Breast epithelium (tissue), 4 donors: ENCODE measurements around the gene CD7. TPM values are rescaled to one million over a fixed set of nuclear protein-coding genes. Genes with fewer than 3 reads are reported as not detected.

ENCODE experiments used
- DNase-seq, 2 donors: peaks; one replicate each; pipeline ENCODE4 v3.0.0-alpha.2; 2019; ENCODE audit warnings: low spot score in 2 of 2
- H3K27ac ChIP-seq, 2 donors: fragments of 200-600 bp; sonication (generic) in 1 of 2; one replicate each; pipeline ENCODE4 v1.5.1; 2016 to 2019; ENCODE audit warnings: mild to moderate bottlenecking in 1 of 2
- H3K27me3 ChIP-seq, 2 donors: fragments of 200-600 bp; sonication (generic) in 1 of 2; one replicate each; pipeline versions ENCODE4 v1.5.1 to v1.6.0; 2017 to 2019; ENCODE audit warnings: control low read depth in 1 of 2, mild to moderate bottlenecking in 1 of 2
- H3K36me3 ChIP-seq: fragments of 200-600 bp; one replicate; pipeline ENCODE4 v1.5.1; 2019
- H3K4me1 ChIP-seq, 2 donors: fragments of 200-600 bp; sonication (generic); one replicate each; pipeline ENCODE4 v1.5.1; 2016 to 2019; ENCODE audit warnings: control low read depth in 1 of 2
- H3K4me3 ChIP-seq, 3 donors: fragments of 200-600 bp; sonication (generic); 1 replicate in 2 of 3; 2 replicates in 1 of 3; pipeline ENCODE4 v1.5.1; 2016 to 2019; ENCODE audit warnings: mild to moderate bottlenecking in 3 of 3, moderate library complexity in 2 of 3
- H3K9me3 ChIP-seq, 2 donors: fragments of 200-600 bp; sonication (generic) in 1 of 2; one replicate each; pipeline ENCODE4 v1.5.1; 2016 to 2019; ENCODE audit warnings: control low read depth in 1 of 2
- POLR2A ChIP-seq: fragments of 450-650 bp; IDR thresholded peaks from one replicate; pipeline ENCODE4 v1.6.1; 2016; ENCODE audit warnings: antibody characterized with exemption, mild to moderate bottlenecking, moderate library complexity
- POLR2AphosphoS5 ChIP-seq, 3 donors: sonication (generic); formaldehyde crosslinking; IDR thresholded peaks; one replicate each; pipeline ENCODE4 v1.6.1; 2017; ENCODE audit warnings: antibody characterized with exemption in 3 of 3
- intact Hi-C: fragments of 100-400 bp; cut with DNase I; formaldehyde crosslinking; loops from one replicate; pipeline ENCODE4 v1.15.1; 2023; ENCODE audit warnings: low total_unique reads
- total RNA-seq, 3 donors: library from RNA; depleted of rRNA; stranded (reverse); fragments of >200 nt; gene quantifications; one replicate each; pipeline ENCODE4 v1.1.0, GENCODE V29; 2016
- TF ChIP-seq, protein P1 (sequence below), 3 donors: fragments of 450-650 bp; IDR thresholded peaks; one replicate each; pipeline ENCODE4 v1.5.1; 2016 to 2017; ENCODE audit warnings: antibody characterized with exemption in 3 of 3, mild to moderate bottlenecking in 3 of 3, moderate library complexity in 3 of 3

Gene CD7
- total RNA-seq, 3 donors from 2014 or later: 1.3 to 1.8 TPM; not detected in 1

DNA sequence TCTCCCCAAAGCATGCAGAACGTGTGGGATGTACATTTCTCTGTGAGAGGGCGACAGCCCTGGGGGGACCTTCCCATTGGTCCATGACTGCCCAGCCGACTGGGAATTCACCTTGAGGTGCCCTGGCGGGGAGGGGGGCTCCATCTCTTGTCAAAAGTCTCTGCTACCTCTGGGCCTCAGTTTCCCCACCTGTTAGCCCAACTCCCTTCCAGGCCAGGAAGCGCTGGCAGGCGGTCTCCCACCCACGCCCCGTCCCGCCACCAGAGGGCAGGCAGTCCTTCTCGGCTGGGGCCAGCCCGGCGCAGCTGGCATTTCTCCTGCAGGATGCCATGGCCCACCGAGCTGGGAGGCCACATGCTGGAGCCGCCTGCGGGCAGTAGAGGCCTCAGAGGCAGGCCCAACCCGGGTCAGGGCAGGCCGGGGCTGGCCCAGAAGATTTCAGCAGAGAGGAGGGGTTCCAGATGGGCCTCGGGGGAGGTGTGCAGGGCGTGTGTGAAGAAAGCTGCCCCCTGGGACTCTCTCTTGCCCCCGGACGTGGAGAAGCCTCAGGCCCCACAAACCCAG is 16.6 kb downstream of the CD7 start:
- H3K4me1 ChIP-seq: peaks cover 7 to 15% of the 10 kb centered on the region in 2 donors
- intact Hi-C loops: no loop called here
- TF ChIP-seq, protein P1, sequence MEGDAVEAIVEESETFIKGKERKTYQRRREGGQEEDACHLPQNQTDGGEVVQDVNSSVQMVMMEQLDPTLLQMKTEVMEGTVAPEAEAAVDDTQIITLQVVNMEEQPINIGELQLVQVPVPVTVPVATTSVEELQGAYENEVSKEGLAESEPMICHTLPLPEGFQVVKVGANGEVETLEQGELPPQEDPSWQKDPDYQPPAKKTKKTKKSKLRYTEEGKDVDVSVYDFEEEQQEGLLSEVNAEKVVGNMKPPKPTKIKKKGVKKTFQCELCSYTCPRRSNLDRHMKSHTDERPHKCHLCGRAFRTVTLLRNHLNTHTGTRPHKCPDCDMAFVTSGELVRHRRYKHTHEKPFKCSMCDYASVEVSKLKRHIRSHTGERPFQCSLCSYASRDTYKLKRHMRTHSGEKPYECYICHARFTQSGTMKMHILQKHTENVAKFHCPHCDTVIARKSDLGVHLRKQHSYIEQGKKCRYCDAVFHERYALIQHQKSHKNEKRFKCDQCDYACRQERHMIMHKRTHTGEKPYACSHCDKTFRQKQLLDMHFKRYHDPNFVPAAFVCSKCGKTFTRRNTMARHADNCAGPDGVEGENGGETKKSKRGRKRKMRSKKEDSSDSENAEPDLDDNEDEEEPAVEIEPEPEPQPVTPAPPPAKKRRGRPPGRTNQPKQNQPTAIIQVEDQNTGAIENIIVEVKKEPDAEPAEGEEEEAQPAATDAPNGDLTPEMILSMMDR (IDR thresholded peaks at IDR 0.05): peak; percentile 67 to 78 (median 76)
- TF ChIP-seq POLR2A (no peak), POLR2AphosphoS5 (IDR thresholded peaks at IDR 0.05) (peak in 1 of 3 donors; percentile 31)
- no peaks in the 10 kb centered on the region for H3K9me3 ChIP-seq
- H3K27me3 ChIP-seq: no peaks in the 10 kb centered on the region
- no peaks in the 10 kb centered on the region for H3K36me3 ChIP-seq
- DNase-seq: peak in 1 of 2 donors; percentile 67
- H3K27ac ChIP-seq: peak overlapping the region in 1 of 2 donors; percentile 26
- H3K4me3 ChIP-seq: no peak overlapping the region

DNA sequence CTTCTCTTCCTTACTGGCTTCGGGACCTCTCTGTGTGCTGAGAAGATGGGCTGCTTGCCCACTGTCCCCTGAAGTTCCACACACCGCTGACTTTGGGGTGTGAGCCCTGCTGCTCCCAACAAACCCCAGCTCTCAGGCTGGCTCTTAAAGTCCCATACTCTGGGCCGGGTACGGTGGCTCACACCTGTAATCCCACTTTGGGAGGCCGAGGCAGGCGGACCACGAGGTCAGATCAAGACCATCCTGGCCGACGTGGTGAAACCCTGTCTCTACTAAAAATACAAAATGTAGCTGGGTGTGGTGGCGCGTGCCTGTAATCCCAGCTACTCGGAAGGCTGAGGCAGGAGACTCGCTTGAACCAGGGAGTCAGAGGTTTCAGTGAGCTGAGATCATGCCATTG is 17.2 kb downstream of the CD7 start:
- H3K4me1 ChIP-seq: peaks cover 7 to 15% of the 10 kb centered on the region in 2 donors
- H3K36me3 ChIP-seq: no peaks in the 10 kb centered on the region
- no peaks in the 10 kb centered on the region for H3K27me3 ChIP-seq
- DNase-seq: no peak
- TF ChIP-seq POLR2AphosphoS5 (IDR thresholded peaks at IDR 0.05): no peak
- TF ChIP-seq, protein P1 (IDR thresholded peaks at IDR 0.05): no peak
- TF ChIP-seq POLR2A: no peak
- H3K27ac ChIP-seq: no peak overlapping the region
- intact Hi-C loops: no loop called here
- no peak overlapping the region for H3K4me3 ChIP-seq
- H3K9me3 ChIP-seq: no peaks in the 10 kb centered on the region

DNA sequence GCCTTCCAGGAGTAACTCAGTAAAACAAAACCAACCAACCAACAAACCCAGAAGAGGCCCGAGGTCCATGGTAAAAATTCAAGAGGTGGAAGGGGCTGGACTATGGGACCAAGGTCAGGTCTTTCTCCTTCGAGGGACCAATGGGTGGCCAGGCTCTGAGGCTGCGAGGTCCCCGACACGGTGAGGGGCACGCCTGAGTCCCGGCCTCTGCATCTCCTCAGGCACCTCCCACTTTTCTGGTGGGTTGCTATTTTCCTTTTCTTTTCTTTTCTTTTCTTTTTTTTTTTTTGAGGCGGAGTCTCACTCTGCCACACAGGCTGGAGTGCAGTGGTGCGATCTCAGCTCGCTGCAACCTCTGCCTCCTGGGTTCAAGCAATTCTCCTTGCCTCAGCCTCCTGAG is 18.0 kb downstream of the CD7 start:
- Histone ChIP-seq H3K4me1 (peaks cover 7 to 15% of the 10 kb centered on the region in 2 donors), H3K36me3 (no peaks in the 10 kb centered on the region), H3K27ac (peak overlapping the region; percentile 98 to 99), H3K9me3 (no peaks in the 10 kb centered on the region), H3K4me3 (no peak overlapping the region), H3K27me3 (no peaks in the 10 kb centered on the region)
- no peak for TF ChIP-seq POLR2A
- TF ChIP-seq POLR2AphosphoS5 (IDR thresholded peaks at IDR 0.05): no peak
- DNase-seq: no peak
- intact Hi-C loops: no loop called here

DNA sequence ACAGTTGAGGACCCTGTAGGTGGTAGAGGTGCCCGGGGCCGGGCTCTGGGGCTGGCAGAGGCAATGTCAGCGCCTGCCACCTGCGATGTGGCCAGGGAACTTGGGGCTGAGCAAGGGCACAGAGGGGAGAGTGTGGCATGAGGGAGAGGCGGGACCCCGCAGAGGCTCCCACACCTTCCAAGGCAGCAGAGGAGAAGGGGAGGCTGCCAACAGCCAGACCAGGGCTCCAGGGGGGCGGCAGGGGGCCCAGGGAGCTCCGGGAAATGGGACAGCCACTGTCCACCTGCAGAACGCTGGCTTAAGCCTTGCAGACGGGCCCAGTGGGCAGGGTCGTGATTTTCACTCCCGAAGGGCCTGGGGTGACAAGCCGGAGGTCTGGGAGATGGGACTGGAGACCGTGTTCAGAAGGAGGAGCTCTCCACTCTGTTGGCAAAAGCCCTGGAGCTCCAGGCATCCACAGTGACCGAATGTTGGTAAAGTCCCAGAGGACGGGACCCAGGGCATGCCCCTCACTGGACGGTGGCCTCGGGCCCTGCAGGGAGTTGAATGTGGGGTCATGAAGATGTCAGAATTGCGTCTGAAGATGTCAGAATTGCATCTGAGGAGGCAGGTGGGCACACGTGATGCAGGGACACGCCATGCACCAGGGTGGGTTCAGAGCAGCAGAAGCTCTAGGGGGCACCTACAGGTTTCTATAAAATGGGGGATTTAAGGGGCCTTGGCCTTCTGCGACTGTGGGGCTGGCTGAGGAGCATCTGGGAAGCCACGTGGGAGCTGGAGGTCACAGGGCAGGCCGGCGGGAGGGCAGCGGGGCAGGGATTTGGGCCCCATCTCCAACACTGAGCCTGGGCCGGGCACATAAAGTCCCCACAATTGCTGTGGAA is 18.6 kb downstream of the CD7 start:
- Histone ChIP-seq H3K27me3 (no peaks in the 10 kb centered on the region), H3K36me3 (no peaks in the 10 kb centered on the region), H3K4me1 (peaks cover 7 to 21% of the 10 kb centered on the region in 2 donors), H3K4me3 (peak overlapping the region; percentile 37 to 63 (median 53)), H3K9me3 (no peaks in the 10 kb centered on the region), H3K27ac (peak overlapping the region; percentile 98 to 99)
- TF ChIP-seq POLR2AphosphoS5 (IDR thresholded peaks at IDR 0.05): no peak
- TF ChIP-seq, protein P1 (IDR thresholded peaks at IDR 0.05): peak in 1 of 3 donors; percentile 6
- intact Hi-C loops: no loop called here
- DNase-seq: no peak

DNA sequence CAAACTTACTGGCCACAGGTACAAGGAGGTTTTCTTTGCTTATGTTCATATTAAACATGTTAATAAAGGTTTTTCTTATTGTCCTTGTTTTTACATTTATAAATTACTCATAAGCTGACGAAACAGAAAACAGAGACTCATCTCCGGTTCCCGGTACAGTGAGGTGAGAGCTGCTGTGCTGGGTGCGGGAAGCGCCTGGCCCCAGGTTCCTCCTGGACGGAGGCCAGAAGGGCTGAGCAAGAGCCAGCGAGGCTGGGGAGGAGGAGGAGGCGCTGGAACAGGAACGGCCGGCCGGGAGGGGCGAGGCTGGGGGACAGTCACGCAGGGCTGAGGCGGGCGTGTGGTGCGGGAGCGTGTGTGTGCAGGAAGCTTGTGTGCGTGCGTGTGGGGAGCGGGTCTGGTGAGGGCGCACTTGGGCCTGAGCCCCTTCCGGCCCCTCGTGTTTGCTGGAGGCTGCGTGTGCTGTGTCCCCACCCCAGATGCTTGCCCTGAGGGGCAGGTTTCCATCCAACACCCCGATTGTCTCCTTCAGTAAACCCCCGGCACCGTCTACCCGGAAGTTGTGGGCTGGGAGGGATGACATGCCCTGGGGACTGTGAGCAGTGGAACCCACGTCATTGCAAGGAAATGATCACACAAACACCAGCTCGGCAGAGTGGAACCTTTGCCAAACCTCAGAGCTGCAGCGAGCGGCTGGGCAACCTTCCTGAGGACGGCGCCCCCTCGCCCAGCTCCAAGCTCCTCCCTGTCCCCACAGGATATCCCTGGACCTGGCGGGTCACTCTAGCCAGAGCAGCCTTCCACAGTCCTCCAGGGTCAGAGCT is 19.5 kb downstream of the CD7 start:
- H3K4me1 ChIP-seq: peaks cover 7 to 21% of the 10 kb centered on the region in 2 donors
- intact Hi-C loops: no loop called here
- H3K9me3 ChIP-seq: no peaks in the 10 kb centered on the region
- TF ChIP-seq POLR2A: peak; percentile 41
- peak; percentile 86 to 96 (median 87) for TF ChIP-seq POLR2AphosphoS5 (IDR thresholded peaks at IDR 0.05)
- TF ChIP-seq, protein P1 (IDR thresholded peaks at IDR 0.05): no peak
- no peaks in the 10 kb centered on the region for H3K36me3 ChIP-seq
- H3K4me3 ChIP-seq: peak overlapping the region; percentile 37 to 63 (median 53)
- peak; percentile 95 to 96 for DNase-seq
- peak overlapping the region; percentile 98 to 99 for H3K27ac ChIP-seq
- H3K27me3 ChIP-seq: no peaks in the 10 kb centered on the region
